PC-9 (cell line): Measurements from ENCODE around the gene ARL2BP. TPM values are rescaled to one million over a fixed set of nuclear protein-coding genes. Genes with fewer than 3 reads are reported as not detected.

Experiments used
- BruUV-seq: library from RNA; stranded (reverse); fragments of 400-500 nt; replicated peaks from 2 replicates; lab custom pipeline; 2021; lab: Mats Ljungman, UMichigan
- CTCF ChIA-PET: fragments of 300-600 bp; sonication (Branson Sonifier 250); formaldehyde crosslinking; loops from one replicate; lab custom pipeline; 2022; ENCODE audit warnings: antibody characterized with exemption; lab: Charles Lee
- POLR2A ChIA-PET: fragments of 300-600 bp; sonication (Branson Sonifier 250); formaldehyde crosslinking; loops from one replicate; lab custom pipeline; 2022; ENCODE audit warnings: antibody characterized with exemption; ENCODE audit not compliant: unreplicated experiment; lab: Charles Lee
- DNase-seq, 2 experiments: peaks; one replicate each; pipeline versions ENCODE4 v3.0.0 to v3.0.0-alpha.2; 2015 to 2022; ENCODE audit warnings: mixed read lengths in 1 of 2
- H2AFZ ChIP-seq: fragments of 200-600 bp; sonication (generic); 2 replicates; pipeline ENCODE4 v1.8.1; 2017; ENCODE audit warnings: antibody characterized with exemption
- H3F3A ChIP-seq: fragments of 200-600 bp; sonication (generic); 2 replicates; pipeline ENCODE4 v1.8.1; 2017; ENCODE audit warnings: antibody characterized with exemption, mild to moderate bottlenecking, low read depth; ENCODE audit not compliant: insufficient read depth
- H3K27ac ChIP-seq: fragments of 200-600 bp; sonication (generic); 2 replicates; pipeline ENCODE4 v1.6.1; 2016; ENCODE audit warnings: mixed run types
- H3K27me3 ChIP-seq: fragments of 200-600 bp; sonication (generic); 2 replicates; pipeline ENCODE4 v1.6.1; 2016; ENCODE audit warnings: low read depth, mixed run types; ENCODE audit not compliant: insufficient read depth
- H3K36me3 ChIP-seq: fragments of 200-600 bp; sonication (generic); 2 replicates; pipeline ENCODE4 v1.6.1; 2016; ENCODE audit warnings: low read depth, mixed run types
- H3K4me1 ChIP-seq: fragments of 200-600 bp; sonication (generic); replicated peaks from 2 replicates; pipeline ENCODE4 v1.6.1; 2016; ENCODE audit warnings: mixed run types; ENCODE audit not compliant: insufficient read depth
- H3K4me2 ChIP-seq: fragments of 200-600 bp; sonication (generic); 2 replicates; pipeline ENCODE4 v1.6.1; 2017; ENCODE audit warnings: mixed run types
- H3K4me3 ChIP-seq: fragments of 200-600 bp; sonication (generic); 2 replicates; pipeline ENCODE4 v1.6.1; 2016; ENCODE audit warnings: mixed run types
- H3K79me2 ChIP-seq: fragments of 200-600 bp; sonication (generic); 2 replicates; pipeline ENCODE4 v1.6.1; 2017; ENCODE audit warnings: low read depth, mixed run types
- H3K9me2 ChIP-seq: fragments of 200-600 bp; sonication (generic); 2 replicates; pipeline ENCODE4 v1.8.1; 2017; ENCODE audit warnings: mild to moderate bottlenecking; ENCODE audit not compliant: insufficient read depth
- H3K9me3 ChIP-seq: fragments of 200-600 bp; sonication (generic); 2 replicates; pipeline ENCODE4 v1.8.1; 2016; ENCODE audit warnings: low read depth; ENCODE audit not compliant: insufficient read depth
- H4K20me1 ChIP-seq: fragments of 200-600 bp; sonication (generic); 2 replicates; pipeline ENCODE4 v1.8.1; 2017; ENCODE audit not compliant: insufficient read depth
- EZH2 ChIP-seq: fragments of 200-600 bp; sonication (generic); IDR thresholded peaks from 2 replicates; pipeline ENCODE4 v1.8.0; 2017; ENCODE audit warnings: antibody characterized with exemption, low read depth
- intact Hi-C: fragments of 100-400 bp; cut with micrococcal nuclease; formaldehyde crosslinking; loops from one replicate; pipeline ENCODE4 v1.10.0; 2022; ENCODE audit not compliant: unreplicated experiment
- total RNA-seq: library from RNA; stranded (reverse); gene quantifications from 2 replicates; pipeline ENCODE4 v1.2.3, GENCODE V29; 2021
- TF ChIP-seq, protein P1 (sequence below): fragments of 200-600 bp; sonication (generic); conservative IDR thresholded peaks from 2 replicates; pipeline ENCODE4 v1.6.1; 2017; ENCODE audit warnings: mixed run types, antibody characterized with exemption, mild to moderate bottlenecking, moderate library complexity

The ARL2BP gene
- total RNA-seq, 1 experiment from 2014 or later, result 23.6 TPM

DNA sequence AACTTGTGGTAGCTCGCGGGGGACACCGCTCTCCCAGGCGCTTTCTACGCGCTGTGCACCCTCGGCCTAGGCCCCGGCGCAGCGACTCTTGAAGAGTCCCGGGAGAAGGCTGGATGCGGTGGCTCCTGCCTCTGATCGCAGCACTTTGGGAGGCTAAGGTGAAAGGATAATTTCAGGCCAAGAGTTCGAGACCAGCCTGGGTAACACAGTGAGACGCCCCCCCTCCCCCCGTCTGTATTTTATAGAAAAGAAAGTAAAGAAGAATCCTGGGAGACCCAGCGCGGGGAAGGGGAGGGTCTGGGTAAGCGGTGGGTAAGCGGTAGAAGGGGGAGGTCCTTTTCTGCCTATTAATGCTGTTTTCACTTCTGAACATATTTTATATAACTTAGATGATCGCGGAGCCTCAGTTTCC, 39.9 kb downstream of the ARL2BP start:
- H3K27ac ChIP-seq, result no peak overlapping the region
- peaks cover 33% of the 10 kb centered on the region for H3F3A ChIP-seq
- H3K4me3 ChIP-seq, result peak overlapping the region; percentile 68
- POLR2A ChIA-PET, result interaction anchor here (0.6 kb wide), 2 partner anchors 69 to 954 kb away, joined by 4 to 8 read pairs; no protein-coding TSS in a partner anchor
- H4K20me1 ChIP-seq, result no peaks in the 10 kb centered on the region
- no peaks in the 10 kb centered on the region for H3K27me3 ChIP-seq
- H2AFZ ChIP-seq, result peak overlapping the region; percentile 86
- intact Hi-C loops, result no loop called here
- peaks cover 20% of the 10 kb centered on the region for H3K4me1 ChIP-seq
- no peaks in the 10 kb centered on the region for H3K36me3 ChIP-seq
- BruUV-seq, result no TSS peak
- CTCF ChIA-PET, result no interaction called here
- H3K79me2 ChIP-seq, result no peaks in the 10 kb centered on the region
- no peaks in the 10 kb centered on the region for H3K9me3 ChIP-seq
- TF ChIP-seq, protein P1, sequence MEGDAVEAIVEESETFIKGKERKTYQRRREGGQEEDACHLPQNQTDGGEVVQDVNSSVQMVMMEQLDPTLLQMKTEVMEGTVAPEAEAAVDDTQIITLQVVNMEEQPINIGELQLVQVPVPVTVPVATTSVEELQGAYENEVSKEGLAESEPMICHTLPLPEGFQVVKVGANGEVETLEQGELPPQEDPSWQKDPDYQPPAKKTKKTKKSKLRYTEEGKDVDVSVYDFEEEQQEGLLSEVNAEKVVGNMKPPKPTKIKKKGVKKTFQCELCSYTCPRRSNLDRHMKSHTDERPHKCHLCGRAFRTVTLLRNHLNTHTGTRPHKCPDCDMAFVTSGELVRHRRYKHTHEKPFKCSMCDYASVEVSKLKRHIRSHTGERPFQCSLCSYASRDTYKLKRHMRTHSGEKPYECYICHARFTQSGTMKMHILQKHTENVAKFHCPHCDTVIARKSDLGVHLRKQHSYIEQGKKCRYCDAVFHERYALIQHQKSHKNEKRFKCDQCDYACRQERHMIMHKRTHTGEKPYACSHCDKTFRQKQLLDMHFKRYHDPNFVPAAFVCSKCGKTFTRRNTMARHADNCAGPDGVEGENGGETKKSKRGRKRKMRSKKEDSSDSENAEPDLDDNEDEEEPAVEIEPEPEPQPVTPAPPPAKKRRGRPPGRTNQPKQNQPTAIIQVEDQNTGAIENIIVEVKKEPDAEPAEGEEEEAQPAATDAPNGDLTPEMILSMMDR, result no peak
- no peak for TF ChIP-seq EZH2
- peak overlapping the region; percentile 84 for H3K4me2 ChIP-seq
- no peak for DNase-seq
- H3K9me2 ChIP-seq, result no peaks in the 10 kb centered on the region

DNA sequence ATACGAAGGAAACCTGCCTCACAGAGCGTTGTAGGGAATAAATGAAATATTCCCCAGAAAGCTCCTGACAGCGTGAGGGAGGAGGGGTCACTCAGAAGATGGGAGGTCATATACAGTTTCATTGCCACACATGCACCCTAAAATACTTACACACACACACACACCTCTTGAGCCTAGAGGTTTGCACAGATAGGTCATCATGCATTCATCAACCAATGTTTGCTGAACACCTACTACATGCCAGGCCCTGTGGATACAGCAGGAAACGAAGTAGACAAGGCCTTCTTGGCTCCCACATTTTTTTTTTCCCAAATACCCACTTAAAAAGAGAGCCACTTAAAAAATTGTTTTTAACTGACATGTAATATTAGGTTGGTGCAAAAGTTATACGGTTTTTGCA, 40.3 kb downstream of the ARL2BP start:
- POLR2A ChIA-PET, result interaction anchor here (0.6 kb wide), 2 partner anchors 70 to 955 kb away, joined by 4 to 8 read pairs; no protein-coding TSS in a partner anchor
- no peak overlapping the region for H3K27ac ChIP-seq
- H3K79me2 ChIP-seq, result no peaks in the 10 kb centered on the region
- no peak overlapping the region for H2AFZ ChIP-seq
- H3F3A ChIP-seq, result peaks cover 29% of the 10 kb centered on the region
- CTCF ChIA-PET, result no interaction called here
- peak overlapping the region; percentile 68; the same call in 1 of the 2 replicates for H3K4me3 ChIP-seq
- peak overlapping the region; percentile 84 for H3K4me2 ChIP-seq
- H3K4me1 ChIP-seq, result peaks cover 16% of the 10 kb centered on the region
- TF ChIP-seq EZH2, result no peak
- TF ChIP-seq, protein P1, result no peak
- H4K20me1 ChIP-seq, result no peaks in the 10 kb centered on the region
- BruUV-seq, result no TSS peak
- intact Hi-C loops, result no loop called here
- no peaks in the 10 kb centered on the region for H3K36me3 ChIP-seq
- no peaks in the 10 kb centered on the region for H3K9me2 ChIP-seq
- DNase-seq, result no peak
- no peaks in the 10 kb centered on the region for H3K9me3 ChIP-seq
- no peaks in the 10 kb centered on the region for H3K27me3 ChIP-seq

DNA sequence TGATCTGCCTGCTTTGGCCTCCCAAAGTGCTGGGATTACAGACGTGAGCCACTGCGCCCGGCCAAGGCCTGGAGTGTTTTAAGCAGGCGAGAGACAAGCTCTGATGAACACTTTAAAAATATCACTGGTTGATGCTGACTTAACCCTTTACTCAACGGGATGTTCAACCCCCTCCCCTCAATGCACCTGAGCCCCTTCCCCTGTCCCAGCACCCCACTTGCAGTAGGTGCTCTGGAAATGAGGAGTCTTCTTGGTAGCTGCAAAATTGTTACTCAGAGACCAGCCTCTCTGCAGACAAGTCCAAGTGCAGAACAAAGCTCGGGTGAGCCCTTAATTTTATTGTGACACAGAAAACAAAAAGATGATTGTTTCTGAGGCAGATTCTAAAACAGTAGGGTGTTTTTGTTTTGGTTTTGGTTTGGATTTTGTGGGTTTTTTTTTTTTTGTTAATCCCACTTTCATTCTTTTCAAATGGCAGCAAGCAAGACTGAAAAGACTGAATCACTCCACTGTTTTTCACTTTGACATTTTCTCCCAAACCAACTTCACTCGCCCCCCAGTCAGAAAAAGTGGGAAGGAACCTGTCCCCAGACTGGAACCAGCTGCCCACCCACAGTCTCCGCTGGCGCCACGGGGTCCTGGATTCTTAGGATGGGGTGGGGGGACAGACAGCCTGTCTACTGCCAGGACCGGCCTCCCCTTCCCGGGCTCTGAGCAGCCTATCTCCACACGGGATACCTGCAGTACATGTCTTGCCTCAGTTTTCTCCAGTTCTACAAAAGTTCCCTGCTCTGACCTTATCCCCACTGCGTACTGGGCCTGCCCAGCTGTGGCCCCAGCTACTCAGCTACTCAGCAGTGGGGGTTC, 44.6 kb downstream of the ARL2BP start:
- Histone ChIP-seq H3F3A (peaks cover 34% of the 10 kb centered on the region; the same call in 1 of the 2 replicates), H2AFZ (no peak overlapping the region), H3K36me3 (no peaks in the 10 kb centered on the region), H3K79me2 (no peaks in the 10 kb centered on the region), H3K9me3 (no peaks in the 10 kb centered on the region), H3K4me3 (no peak overlapping the region), H4K20me1 (no peaks in the 10 kb centered on the region), H3K27ac (no peak overlapping the region), H3K9me2 (no peaks in the 10 kb centered on the region), H3K4me1 (peaks cover 26% of the 10 kb centered on the region), H3K4me2 (no peak overlapping the region), H3K27me3 (no peaks in the 10 kb centered on the region)
- no peak for DNase-seq
- POLR2A ChIA-PET, result interaction anchor here (0.7 kb wide), 2 partner anchors 98 to 494 kb away, joined by 4 read pairs; no protein-coding TSS in a partner anchor
- CTCF ChIA-PET, result interaction anchor here (0.6 kb wide), 1 partner anchor 9 kb away, joined by 3 read pairs; no protein-coding TSS in a partner anchor
- intact Hi-C loops, result loop anchor here (10.0 kb wide), 1 partner anchor 305 kb away; the partner anchor contains the start of gene NLRC5
- TF ChIP-seq, protein P1, result no peak
- TF ChIP-seq EZH2, result no peak
- BruUV-seq, result no TSS peak
